SU-DHL-6 (cell line): Measurements from ENCODE around the gene ATP2B1.

ENCODE experiments used
- CTCF ChIP-seq: fragments of 200-600 bp; sonication (generic); IDR thresholded peaks from one replicate; pipeline ENCODE4 v1.5.1; 2017; ENCODE audit warnings: antibody characterized with exemption, mild to moderate bottlenecking, low read length, moderate library complexity; ENCODE audit not compliant: insufficient read depth, poor library complexity, severe bottlenecking
- EZH2phosphoT487 ChIP-seq: fragments of 200-600 bp; sonication (generic), shearing (Covaris generic); conservative IDR thresholded peaks from 2 replicates; pipeline ENCODE4 v1.6.1; 2018; ENCODE audit warnings: mild to moderate bottlenecking, antibody characterized with exemption, low read length, moderate library complexity, mixed read lengths

GRCh38 chr12:89697296-89697695 lies 11.3 kb downstream of the ATP2B1 start:
- TF ChIP-seq CTCF: no peak
- no peak for TF ChIP-seq EZH2phosphoT487
